ENCODE measurements around the gene SRGAP2. TPM values are rescaled to one million over a fixed set of nuclear protein-coding genes. Genes with fewer than 3 reads are reported as not detected.

Gene SRGAP2
- 96.5 and 100 TPM in 2 replicates for total RNA-seq

GRCh38 chr1:206203364-206204158 is at the start of gene SRGAP2:
Gene SRGAP2, plus strand, starts transcription at chr1:206203541. Its CDS starts 2,430 bp downstream, at chr1:206205971.

GRCh38 chr1:206202789-206203363 is 465 bp upstream of the SRGAP2 start, which contains the start of gene FAM72A:
Gene FAM72A, minus strand, starts transcription at chr1:206202839. Its CDS starts 814 bp downstream, at chr1:206202025.

Other genes starting within 250 kb of the SRGAP2 start
- gene RAB7B, start 200.1 kb upstream of the SRGAP2 start, total RNA-seq, result 13.1 and 13.8 TPM in 2 replicates
- gene CTSE, start 179.6 kb upstream of the SRGAP2 start, total RNA-seq, result not detected in 2 replicates
- not detected in 2 replicates for gene RHEX, start 150.4 kb upstream of the SRGAP2 start, total RNA-seq
- not detected in 2 replicates for gene AVPR1B, start 86.2 kb upstream of the SRGAP2 start, total RNA-seq
- 2.3 TPM in 2 replicates for gene FAM72A, start 702 bp upstream of the SRGAP2 start, total RNA-seq

Measured in hair follicle dermal papilla cell (primary cell).